SK-N-SH treated with all-trans-retinoic acid at 6 μM for 48 hours (cell line): ENCODE results near the gene GRIN2B.

Source experiments
- CSDC2 ChIP-seq: fragments of 250-450 bp; sonication (Bioruptor Pico); IDR thresholded peaks from 2 replicates; pipeline ENCODE4 v1.5.0; 2020; ENCODE audit warnings: mild to moderate bottlenecking, moderate library complexity
- ESRRG ChIP-seq: fragments of 250-450 bp; sonication (Bioruptor Pico); IDR thresholded peaks from 2 replicates; pipeline ENCODE4 v1.6.1; 2021; ENCODE audit warnings: mild to moderate bottlenecking
- ISL1 ChIP-seq: fragments of 250-450 bp; sonication (Bioruptor Pico); IDR thresholded peaks from 2 replicates; pipeline ENCODE4 v2.1.2; 2022; ENCODE audit warnings: mild to moderate bottlenecking, moderate library complexity

DNA sequence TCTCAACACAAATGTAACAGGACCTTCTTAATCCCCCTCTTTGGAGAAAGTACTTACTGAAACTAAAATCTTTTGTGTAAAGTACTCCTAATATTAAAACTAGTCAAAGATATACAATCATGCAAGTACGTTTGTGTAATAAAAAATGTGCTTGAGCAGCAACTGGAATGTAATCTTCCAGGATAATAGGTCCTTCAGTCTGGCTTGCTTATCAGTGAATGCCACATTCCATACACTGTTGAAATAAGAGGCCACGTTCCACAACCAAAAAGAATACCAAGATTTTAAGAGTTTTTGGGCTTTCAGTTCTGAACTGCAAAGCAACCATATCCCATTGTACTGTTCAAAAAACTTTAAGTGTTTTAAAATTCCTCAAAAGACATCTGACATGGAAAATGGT is 26.2 kb upstream of the GRIN2B start:
- no peak for TF ChIP-seq CSDC2
- TF ChIP-seq ISL1, result no peak
- no peak for TF ChIP-seq ESRRG (CRISPR knock-in tag)
